Measurements from ENCODE around the gene CUL1.

Gene CUL1

GRCh38 chr7:148698397-148699023 is at the start of gene CUL1:
TSS of gene CUL1 (plus strand) at chr7:148698903. CDS start at chr7:148730123, 31,220 bp downstream.
- Histone ChIP-seq H3K27me3 (ENCODE audit: insufficient read depth, low read length) (no peaks in the 10 kb centered on the region), H3K4me3 (ENCODE audit: low read depth, low read length) (peak within 1 kb of the TSS; percentile 94), H3K4me1 (ENCODE audit: control insufficient read depth, insufficient read depth, low read length, unreplicated experiment) (peaks cover 31% of the 10 kb centered on the region), H2AFZ (ENCODE audit: low read length, unreplicated experiment) (peak within 1 kb of the TSS; percentile 72), H3K79me2 (ENCODE audit: control insufficient read depth, insufficient read depth, low read length, unreplicated experiment) (peaks cover 42% of the 10 kb centered on the region), H3K36me3 (ENCODE audit: insufficient read depth, low read length) (no peaks in the 10 kb centered on the region), H3K27ac (ENCODE audit: low read depth, low read length) (peak within 1 kb of the TSS; percentile 85)

GRCh38 chr7:148650232-148650858 is 48.4 kb upstream of the CUL1 start:
- H3K4me1 ChIP-seq (ENCODE audit: control insufficient read depth, insufficient read depth, low read length, unreplicated experiment), result peaks cover 9% of the 10 kb centered on the region
- H3K27ac ChIP-seq (ENCODE audit: low read depth, low read length), result no peak overlapping the region
- H3K27me3 ChIP-seq (ENCODE audit: insufficient read depth, low read length), result peaks cover 11% of the 10 kb centered on the region
- H3K36me3 ChIP-seq (ENCODE audit: insufficient read depth, low read length), result no peaks in the 10 kb centered on the region
- no peak overlapping the region for H2AFZ ChIP-seq (ENCODE audit: low read length, unreplicated experiment)
- H3K4me3 ChIP-seq (ENCODE audit: low read depth, low read length), result no peak overlapping the region
- H3K79me2 ChIP-seq (ENCODE audit: control insufficient read depth, insufficient read depth, low read length, unreplicated experiment), result no peaks in the 10 kb centered on the region

- no peak overlapping the region for H3K27ac ChIP-seq (ENCODE audit: low read depth, low read length)
- no peaks in the 10 kb centered on the region for H3K79me2 ChIP-seq (ENCODE audit: control insufficient read depth, insufficient read depth, low read length, unreplicated experiment)
- no peak overlapping the region for H3K4me3 ChIP-seq (ENCODE audit: low read depth, low read length)
- no peak overlapping the region for H2AFZ ChIP-seq (ENCODE audit: low read length, unreplicated experiment)
- H3K4me1 ChIP-seq (ENCODE audit: control insufficient read depth, insufficient read depth, low read length, unreplicated experiment), result peaks cover 9% of the 10 kb centered on the region
- H3K27me3 ChIP-seq (ENCODE audit: insufficient read depth, low read length), result no peaks in the 10 kb centered on the region
- no peaks in the 10 kb centered on the region for H3K36me3 ChIP-seq (ENCODE audit: insufficient read depth, low read length)
Measured at GRCh38 chr7:148652773-148653172, 45.9 kb upstream of the CUL1 start.

GRCh38 chr7:148657929-148658328 is 40.8 kb upstream of the CUL1 start:
- Histone ChIP-seq H3K27ac (ENCODE audit: low read depth, low read length) (no peak overlapping the region), H3K4me1 (ENCODE audit: control insufficient read depth, insufficient read depth, low read length, unreplicated experiment) (no peaks in the 10 kb centered on the region), H3K36me3 (ENCODE audit: insufficient read depth, low read length) (no peaks in the 10 kb centered on the region), H3K79me2 (ENCODE audit: control insufficient read depth, insufficient read depth, low read length, unreplicated experiment) (no peaks in the 10 kb centered on the region), H3K4me3 (ENCODE audit: low read depth, low read length) (no peak overlapping the region), H3K27me3 (ENCODE audit: insufficient read depth, low read length) (no peaks in the 10 kb centered on the region), H2AFZ (ENCODE audit: low read length, unreplicated experiment) (no peak overlapping the region)

GRCh38 chr7:148661471-148661870 is 37.2 kb upstream of the CUL1 start:
- H3K27ac ChIP-seq (ENCODE audit: low read depth, low read length), result no peak overlapping the region
- no peaks in the 10 kb centered on the region for H3K27me3 ChIP-seq (ENCODE audit: insufficient read depth, low read length)
- no peaks in the 10 kb centered on the region for H3K36me3 ChIP-seq (ENCODE audit: insufficient read depth, low read length)
- H2AFZ ChIP-seq (ENCODE audit: low read length, unreplicated experiment), result no peak overlapping the region
- no peak overlapping the region for H3K4me3 ChIP-seq (ENCODE audit: low read depth, low read length)
- peaks cover 14% of the 10 kb centered on the region for H3K4me1 ChIP-seq (ENCODE audit: control insufficient read depth, insufficient read depth, low read length, unreplicated experiment)
- H3K79me2 ChIP-seq (ENCODE audit: control insufficient read depth, insufficient read depth, low read length, unreplicated experiment), result no peaks in the 10 kb centered on the region

GRCh38 chr7:148662646-148663045 is 36.1 kb upstream of the CUL1 start:
- H3K4me3 ChIP-seq (ENCODE audit: low read depth, low read length), result no peak overlapping the region
- H3K79me2 ChIP-seq (ENCODE audit: control insufficient read depth, insufficient read depth, low read length, unreplicated experiment), result no peaks in the 10 kb centered on the region
- H3K27me3 ChIP-seq (ENCODE audit: insufficient read depth, low read length), result no peaks in the 10 kb centered on the region
- H3K36me3 ChIP-seq (ENCODE audit: insufficient read depth, low read length), result no peaks in the 10 kb centered on the region
- no peak overlapping the region for H2AFZ ChIP-seq (ENCODE audit: low read length, unreplicated experiment)
- no peak overlapping the region for H3K27ac ChIP-seq (ENCODE audit: low read depth, low read length)
- H3K4me1 ChIP-seq (ENCODE audit: control insufficient read depth, insufficient read depth, low read length, unreplicated experiment), result peaks cover 14% of the 10 kb centered on the region

GRCh38 chr7:148664324-148664723 is 34.4 kb upstream of the CUL1 start:
- Histone ChIP-seq H3K27ac (ENCODE audit: low read depth, low read length) (no peak overlapping the region), H3K27me3 (ENCODE audit: insufficient read depth, low read length) (no peaks in the 10 kb centered on the region), H3K4me1 (ENCODE audit: control insufficient read depth, insufficient read depth, low read length, unreplicated experiment) (peaks cover 14% of the 10 kb centered on the region), H3K4me3 (ENCODE audit: low read depth, low read length) (no peak overlapping the region), H3K36me3 (ENCODE audit: insufficient read depth, low read length) (no peaks in the 10 kb centered on the region), H3K79me2 (ENCODE audit: control insufficient read depth, insufficient read depth, low read length, unreplicated experiment) (no peaks in the 10 kb centered on the region), H2AFZ (ENCODE audit: low read length, unreplicated experiment) (no peak overlapping the region)

GRCh38 chr7:148665221-148665620 is 33.5 kb upstream of the CUL1 start:
- peaks cover 14% of the 10 kb centered on the region for H3K4me1 ChIP-seq (ENCODE audit: control insufficient read depth, insufficient read depth, low read length, unreplicated experiment)
- no peak overlapping the region for H2AFZ ChIP-seq (ENCODE audit: low read length, unreplicated experiment)
- H3K27ac ChIP-seq (ENCODE audit: low read depth, low read length), result no peak overlapping the region
- H3K4me3 ChIP-seq (ENCODE audit: low read depth, low read length), result no peak overlapping the region
- H3K79me2 ChIP-seq (ENCODE audit: control insufficient read depth, insufficient read depth, low read length, unreplicated experiment), result no peaks in the 10 kb centered on the region
- no peaks in the 10 kb centered on the region for H3K36me3 ChIP-seq (ENCODE audit: insufficient read depth, low read length)
- no peaks in the 10 kb centered on the region for H3K27me3 ChIP-seq (ENCODE audit: insufficient read depth, low read length)

- Histone ChIP-seq H2AFZ (ENCODE audit: low read length, unreplicated experiment) (no peak overlapping the region), H3K27ac (ENCODE audit: low read depth, low read length) (no peak overlapping the region), H3K4me3 (ENCODE audit: low read depth, low read length) (no peak overlapping the region), H3K27me3 (ENCODE audit: insufficient read depth, low read length) (peaks cover 12% of the 10 kb centered on the region), H3K4me1 (ENCODE audit: control insufficient read depth, insufficient read depth, low read length, unreplicated experiment) (peaks cover 2% of the 10 kb centered on the region), H3K79me2 (ENCODE audit: control insufficient read depth, insufficient read depth, low read length, unreplicated experiment) (no peaks in the 10 kb centered on the region), H3K36me3 (ENCODE audit: insufficient read depth, low read length) (no peaks in the 10 kb centered on the region)
Measured at GRCh38 chr7:148669927-148670326, 28.8 kb upstream of the CUL1 start.

- H3K4me1 ChIP-seq (ENCODE audit: control insufficient read depth, insufficient read depth, low read length, unreplicated experiment), result no peaks in the 10 kb centered on the region
- H3K27ac ChIP-seq (ENCODE audit: low read depth, low read length), result no peak overlapping the region
- H2AFZ ChIP-seq (ENCODE audit: low read length, unreplicated experiment), result no peak overlapping the region
- no peaks in the 10 kb centered on the region for H3K36me3 ChIP-seq (ENCODE audit: insufficient read depth, low read length)
- H3K27me3 ChIP-seq (ENCODE audit: insufficient read depth, low read length), result peaks cover 16% of the 10 kb centered on the region
- H3K79me2 ChIP-seq (ENCODE audit: control insufficient read depth, insufficient read depth, low read length, unreplicated experiment), result no peaks in the 10 kb centered on the region
- H3K4me3 ChIP-seq (ENCODE audit: low read depth, low read length), result no peak overlapping the region
Measured at GRCh38 chr7:148670374-148670773, 28.3 kb upstream of the CUL1 start.

- H3K36me3 ChIP-seq (ENCODE audit: insufficient read depth, low read length), result no peaks in the 10 kb centered on the region
- peaks cover 19% of the 10 kb centered on the region for H3K27me3 ChIP-seq (ENCODE audit: insufficient read depth, low read length)
- H3K27ac ChIP-seq (ENCODE audit: low read depth, low read length), result no peak overlapping the region
- H3K4me1 ChIP-seq (ENCODE audit: control insufficient read depth, insufficient read depth, low read length, unreplicated experiment), result no peaks in the 10 kb centered on the region
- no peak overlapping the region for H2AFZ ChIP-seq (ENCODE audit: low read length, unreplicated experiment)
- no peak overlapping the region for H3K4me3 ChIP-seq (ENCODE audit: low read depth, low read length)
- H3K79me2 ChIP-seq (ENCODE audit: control insufficient read depth, insufficient read depth, low read length, unreplicated experiment), result no peaks in the 10 kb centered on the region
Measured at GRCh38 chr7:148670807-148671206, 27.9 kb upstream of the CUL1 start.

All from ACC112 (cell line).